Retinal pigment epithelial cell (primary cell): Measurements from ENCODE around the gene MYBPC1.
"Not testable (repeated sequence)": the region's sequence is repeated elsewhere in the genome, so short reads cannot be mapped to it uniquely, and the experiment has no call there.

Source experiments
- DNase-seq: peaks from one replicate; pipeline ENCODE4 v3.0.0-alpha.2; 2010; ENCODE audit warnings: low read depth
- H3K4me3 ChIP-seq: 2 replicates; pipeline ENCODE4 v1.5.1; 2011; ENCODE audit warnings: mild to moderate bottlenecking, low read length, control low read depth, moderate library complexity
- CTCF ChIP-seq: conservative IDR thresholded peaks from 2 replicates; pipeline ENCODE4 v1.5.1; 2011; ENCODE audit warnings: low read depth, low read length, control low read depth, inconsistent platforms

MYBPC1 gene

DNA sequence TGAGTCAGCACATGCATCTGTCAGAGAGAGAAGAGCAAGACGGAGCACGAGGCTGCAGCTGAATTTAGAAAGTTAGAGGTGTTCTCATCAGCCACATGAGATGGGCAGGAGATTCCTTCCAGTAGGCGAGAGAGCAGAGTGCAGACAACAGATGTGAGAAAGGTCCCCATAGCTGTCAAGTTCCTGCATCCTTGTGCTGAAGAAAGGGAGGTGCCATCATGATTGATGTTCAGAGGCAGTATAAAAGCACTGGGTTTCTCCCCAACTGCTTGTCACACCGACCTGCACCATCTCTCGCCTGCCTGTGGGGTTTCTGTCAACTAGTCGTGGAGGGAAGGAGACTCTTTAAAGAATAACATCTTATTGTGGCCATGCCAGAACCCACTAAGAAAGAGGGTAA lies at the start of gene MYBPC1:
TSS of gene MYBPC1 (plus strand) at position 272 of the 400 bp plus-strand sequence. CDS start at position 372, 100 bp downstream.
- H3K4me3 ChIP-seq, result no peak within 1 kb of the TSS
- no peak for TF ChIP-seq CTCF
- no peak for DNase-seq

GRCh38 chr12:101551362-101552114 lies 43.2 kb upstream of the MYBPC1 start:
- no peak overlapping the region for H3K4me3 ChIP-seq
- no peak for DNase-seq
- TF ChIP-seq CTCF, result no peak

- DNase-seq, result peak; percentile 23
- no peak for TF ChIP-seq CTCF
These were observed 42.5 kb upstream of the MYBPC1 start for GRCh38 chr12:101552277-101552676.

DNA sequence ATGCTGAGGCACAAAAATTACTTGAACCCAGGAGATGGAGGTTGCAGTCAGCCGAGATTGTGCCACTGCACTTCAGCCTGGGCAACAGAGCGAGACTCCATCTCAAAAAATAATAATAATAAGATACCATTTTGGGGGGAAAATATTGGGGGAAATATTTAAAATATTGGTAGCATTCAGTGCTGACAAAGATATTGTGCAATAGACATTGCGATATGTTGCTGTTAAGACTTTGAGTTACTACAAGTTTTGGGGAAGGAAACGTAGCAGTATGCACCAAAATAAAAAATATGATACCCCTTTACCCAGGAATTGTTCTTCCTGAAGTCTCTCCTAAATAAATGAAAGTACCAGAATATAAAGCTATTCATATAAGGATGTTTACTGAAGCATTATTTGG lies 37.7 kb upstream of the MYBPC1 start:
- no peak for DNase-seq
- H3K4me3 ChIP-seq, result no peak overlapping the region
- no peak for TF ChIP-seq CTCF

More at GRCh38 chr12:101552277-101552676, 42.5 kb upstream of the MYBPC1 start:
- H3K4me3 ChIP-seq, result no peak overlapping the region

DNA sequence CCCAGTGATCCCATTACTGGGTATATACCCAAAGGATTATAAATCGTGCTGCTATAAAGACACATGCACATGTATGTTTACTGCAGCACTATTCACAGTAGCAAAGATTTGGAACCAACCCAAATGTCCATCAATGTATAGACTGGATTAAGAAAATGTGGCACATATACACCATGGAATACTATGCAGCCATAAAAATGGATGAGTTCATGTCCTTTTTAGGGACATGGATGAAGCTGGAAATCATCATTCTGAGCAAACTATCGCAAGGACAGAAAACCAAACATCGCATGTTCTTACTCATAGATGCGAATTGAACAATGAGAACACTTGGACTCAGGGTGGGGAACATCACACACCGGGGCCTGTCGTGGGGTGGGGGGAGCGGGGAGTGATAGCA lies 36.0 kb upstream of the MYBPC1 start:
- not testable (repeated sequence) for DNase-seq, H3K4me3 ChIP-seq

- TF ChIP-seq CTCF, result no peak
- no peak overlapping the region for H3K4me3 ChIP-seq
- DNase-seq, result no peak
These were observed 31.6 kb upstream of the MYBPC1 start for GRCh38 chr12:101563212-101563611.

GRCh38 chr12:101564912-101565311 lies 29.9 kb upstream of the MYBPC1 start:
- no peak for DNase-seq

More at GRCh38 chr12:101564912-101565311, 29.9 kb upstream of the MYBPC1 start:
- no peak for TF ChIP-seq CTCF
- H3K4me3 ChIP-seq, result no peak overlapping the region
